ENCODE results near the gene RIT2. TPM values are rescaled to one million over a fixed set of nuclear protein-coding genes. Genes with fewer than 3 reads are reported as not detected.

RIT2 gene
- total and polyA plus RNA-seq, 11 donors, result not detected

GRCh38 chr18:42883169-42883568, 232.3 kb downstream of the RIT2 start:
- Histone ChIP-seq H3K27me3 (no peaks in the 10 kb centered on the region), H3K4me3 (no peak overlapping the region), H3K27ac (no peak overlapping the region), H3K4me1 (no peaks in the 10 kb centered on the region), H3K9me3 (no peaks in the 10 kb centered on the region), H3K36me3 (no peaks in the 10 kb centered on the region)
- intact Hi-C loops (cut with DNase I), result no loop called here
- WGBS, 4 donors, result 79 to 81% (median 79%) methylated on average over 3 of the region's 3 CpGs
- TF ChIP-seq POLR2A (IDR thresholded peaks at IDR 0.05), result no peak
- no peak for TF ChIP-seq CTCF (IDR thresholded peaks at IDR 0.05)
- ATAC-seq, result no peak
- no peak for DNase-seq

GRCh38 chr18:42882122-42882521, 233.4 kb downstream of the RIT2 start:
- intact Hi-C loops (cut with DNase I), result no loop called here
- Histone ChIP-seq H3K27ac (no peak overlapping the region), H3K27me3 (no peaks in the 10 kb centered on the region), H3K4me1 (no peaks in the 10 kb centered on the region), H3K4me3 (no peak overlapping the region), H3K36me3 (no peaks in the 10 kb centered on the region), H3K9me3 (no peaks in the 10 kb centered on the region)
- ATAC-seq, result no peak
- DNase-seq, result no peak
- TF ChIP-seq POLR2A (IDR thresholded peaks at IDR 0.05) (no peak), CTCF (IDR thresholded peaks at IDR 0.05) (no peak)
- 85 to 90% (median 89%) methylated on average over 3 of the region's 3 CpGs for WGBS, 4 donors

GRCh38 chr18:42872838-42873237, 242.6 kb downstream of the RIT2 start:
- H3K27me3 ChIP-seq, result no peaks in the 10 kb centered on the region
- H3K27ac ChIP-seq, result no peak overlapping the region
- intact Hi-C loops (cut with DNase I), result no loop called here
- H3K4me1 ChIP-seq, result no peaks in the 10 kb centered on the region
- no peaks in the 10 kb centered on the region for H3K9me3 ChIP-seq
- DNase-seq, result no peak
- no peaks in the 10 kb centered on the region for H3K36me3 ChIP-seq
- no peak overlapping the region for H3K4me3 ChIP-seq
- 73 to 81% (median 79%) methylated on average over 2 of the region's 2 CpGs for WGBS, 4 donors
- TF ChIP-seq POLR2A (IDR thresholded peaks at IDR 0.05) (no peak), CTCF (IDR thresholded peaks at IDR 0.05) (no peak)
- ATAC-seq, result no peak

- intact Hi-C loops (cut with DNase I), result no loop called here
- no peak for ATAC-seq
Measured at GRCh38 chr18:42864876-42865275, 250.6 kb downstream of the RIT2 start.

More at GRCh38 chr18:42864876-42865275, 250.6 kb downstream of the RIT2 start:
- Histone ChIP-seq H3K9me3 (no peaks in the 10 kb centered on the region), H3K4me3 (no peak overlapping the region), H3K27ac (no peak overlapping the region), H3K36me3 (no peaks in the 10 kb centered on the region), H3K4me1 (no peaks in the 10 kb centered on the region), H3K27me3 (no peaks in the 10 kb centered on the region)
- no peak for TF ChIP-seq CTCF (IDR thresholded peaks at IDR 0.05)
- TF ChIP-seq POLR2A (IDR thresholded peaks at IDR 0.05), result no peak
- no peak for DNase-seq

All from heart left ventricle (tissue), 16 donors.